Superior temporal gyrus (tissue), 1 donor: ENCODE results near the gene C11orf52.
"Not testable (repeated sequence)": the region's sequence is repeated elsewhere in the genome, so short reads cannot be mapped to it uniquely, and the experiment has no call there.

Experiments used
- DNase-seq: peaks from one replicate; pipeline ENCODE4 v3.0.0-alpha.2; 2016; ENCODE audit errors: extremely low spot score

C11orf52 gene

DNA sequence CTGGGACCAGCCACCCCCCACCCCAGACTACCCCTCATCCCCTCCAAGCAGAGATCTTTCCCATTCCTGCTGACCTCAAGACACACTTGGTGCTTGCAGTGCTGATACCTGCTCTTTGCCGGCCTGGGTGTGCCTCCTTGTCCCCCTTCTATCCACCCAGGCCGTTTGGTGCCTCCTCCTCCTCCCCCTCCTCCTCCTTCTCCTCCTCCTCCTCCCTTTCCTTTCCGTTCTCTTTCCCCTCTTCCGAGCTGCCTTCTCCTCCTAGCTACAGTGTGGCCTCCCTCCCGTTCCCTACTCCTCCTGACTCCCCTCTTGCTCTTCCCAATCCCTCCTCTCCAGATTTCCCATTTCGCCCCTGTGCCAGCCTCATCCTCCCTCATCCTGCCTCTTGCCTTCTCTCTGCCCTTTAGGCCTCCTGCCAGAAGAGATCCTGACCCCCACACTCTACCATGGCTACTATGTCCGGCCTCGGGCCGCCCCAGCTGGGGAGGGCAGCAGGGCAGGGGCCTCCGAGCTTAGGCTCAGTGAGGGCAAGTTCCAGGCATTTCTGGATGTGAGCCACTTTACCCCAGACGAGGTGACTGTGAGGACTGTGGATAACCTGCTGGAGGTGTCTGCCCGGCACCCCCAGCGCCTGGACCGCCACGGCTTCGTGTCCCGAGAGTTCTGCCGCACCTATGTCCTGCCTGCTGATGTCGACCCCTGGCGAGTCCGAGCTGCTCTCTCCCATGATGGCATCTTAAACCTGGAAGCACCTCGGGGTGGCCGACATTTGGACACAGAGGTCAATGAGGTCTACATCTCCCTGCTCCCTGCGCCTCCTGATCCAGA is 5.5 kb upstream of the C11orf52 start:
- no peak for DNase-seq

DNA sequence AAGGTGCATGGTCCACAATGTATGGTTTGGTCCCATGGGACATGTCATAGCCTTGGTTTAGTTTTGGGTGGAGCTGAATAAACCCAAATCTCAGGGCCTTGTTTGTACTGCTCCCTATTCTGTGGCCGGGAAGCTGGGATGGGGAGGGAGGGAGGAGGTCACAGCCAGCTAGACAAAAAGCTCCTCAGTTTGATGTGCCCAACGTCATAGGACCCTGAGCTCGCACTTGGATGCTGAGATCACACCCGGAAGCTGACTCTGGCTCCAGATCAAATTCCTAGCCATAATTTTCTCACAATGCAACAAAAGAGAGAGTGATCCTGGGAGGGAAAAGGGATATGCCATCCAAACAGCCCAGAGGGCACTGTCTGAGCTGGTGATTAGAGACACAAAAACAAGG is 4.7 kb upstream of the C11orf52 start:
- DNase-seq, result peak; percentile 89

DNA sequence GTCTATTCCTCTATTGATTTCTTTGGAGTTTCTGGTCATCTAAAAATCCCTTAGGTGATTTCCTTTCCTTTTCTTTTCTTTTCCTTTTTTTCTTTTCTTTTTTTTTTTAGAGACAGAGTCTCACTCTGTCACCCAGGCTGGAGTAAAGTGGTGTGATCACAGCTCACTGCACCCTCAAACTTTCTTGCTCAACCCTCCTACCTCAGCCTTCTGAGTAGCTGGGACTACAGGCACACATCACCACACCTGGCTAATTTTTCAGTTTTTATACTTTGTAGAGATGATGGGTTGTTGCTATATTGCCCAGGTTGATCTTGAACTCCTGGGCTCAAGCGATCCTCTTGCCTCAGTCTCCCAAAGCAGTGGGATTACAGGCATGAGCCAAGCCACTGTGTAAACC is 1.9 kb upstream of the C11orf52 start:
- DNase-seq, result no peak

GRCh38 chr11:111917312-111917711 is 1.4 kb upstream of the C11orf52 start:
- DNase-seq, result no peak

DNA sequence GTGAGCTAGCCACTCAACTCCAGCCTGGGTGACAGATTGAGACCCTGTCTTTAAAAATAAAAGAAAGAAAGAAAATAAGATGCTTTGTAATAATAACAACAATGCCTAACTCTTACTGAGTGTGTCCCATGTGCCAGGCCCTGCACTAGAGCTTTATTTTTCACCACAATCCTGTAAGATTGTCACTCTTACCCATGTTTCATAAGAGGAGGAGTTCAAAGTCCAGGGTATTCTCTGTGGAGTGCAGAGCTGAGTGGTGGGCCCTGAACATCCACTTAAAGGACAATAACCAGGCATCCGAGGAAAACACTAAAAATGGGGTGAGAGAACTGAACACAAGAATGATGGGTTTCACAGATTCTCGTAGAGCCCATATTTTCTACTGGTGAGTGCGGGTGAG is 925 bp upstream of the C11orf52 start:
- no peak for DNase-seq

GRCh38 chr11:111920908-111921307 is 2.2 kb downstream of the C11orf52 start:
- DNase-seq, result peak; percentile 4

DNA sequence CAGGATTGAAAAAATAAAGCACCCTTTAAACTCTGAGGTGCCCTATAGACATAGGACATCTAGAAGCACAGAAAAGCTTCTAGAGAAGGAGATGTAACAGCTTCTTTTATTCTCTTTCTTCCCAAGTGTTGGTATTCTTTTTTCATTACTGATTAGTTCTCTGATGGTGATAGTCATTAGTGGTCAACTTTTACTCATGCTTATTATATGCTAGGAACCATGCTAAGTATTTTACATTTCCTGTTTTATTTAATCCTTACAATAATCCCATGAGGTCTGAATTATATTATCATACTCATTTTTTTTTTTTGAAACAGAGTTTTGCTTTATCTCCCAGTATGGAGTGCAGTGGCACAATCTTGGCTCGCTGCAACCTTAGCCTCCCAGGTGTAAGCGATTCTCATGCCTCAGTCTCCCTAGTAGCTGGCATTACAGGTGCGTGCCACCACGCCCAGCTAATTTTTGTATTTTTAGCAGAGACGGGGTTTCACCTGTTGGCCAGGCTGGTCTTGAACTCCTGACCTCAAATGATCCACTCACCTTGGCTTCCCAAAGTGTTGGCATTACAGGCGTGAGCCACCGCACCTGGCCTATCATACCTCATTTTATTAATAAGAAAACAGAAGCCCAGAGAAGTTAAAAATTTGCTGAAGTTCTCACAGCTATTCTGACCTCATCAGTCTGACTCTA is 3.0 kb downstream of the C11orf52 start:
- DNase-seq, result peak; percentile 5

- peak; percentile 73 for DNase-seq
These were observed 4.1 kb downstream of the C11orf52 start for GRCh38 chr11:111922803-111923202.

GRCh38 chr11:111923351-111923788 is 4.7 kb downstream of the C11orf52 start:
- peak; percentile 18 for DNase-seq

GRCh38 chr11:111923951-111924350 is 5.2 kb downstream of the C11orf52 start:
- no peak for DNase-seq

DNA sequence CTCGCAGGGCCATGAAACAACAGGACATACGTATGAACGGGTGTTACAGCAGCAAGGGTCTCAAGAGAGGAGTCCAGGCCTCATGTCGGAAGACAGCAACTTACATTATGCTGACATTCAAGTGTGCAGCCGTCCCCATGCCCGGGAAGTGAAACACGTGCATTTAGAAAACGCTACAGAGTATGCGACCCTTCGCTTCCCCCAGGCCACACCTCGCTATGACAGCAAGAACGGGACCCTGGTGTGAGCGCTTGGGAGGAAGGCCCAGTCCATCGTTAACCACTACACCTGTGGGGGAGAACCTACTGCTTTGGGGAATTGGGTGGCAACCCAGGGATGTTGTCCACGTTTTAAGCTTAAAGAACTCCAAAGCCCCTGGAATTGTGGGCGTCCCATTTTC is 7.2 kb downstream of the C11orf52 start:
- peak; percentile 8 for DNase-seq

DNA sequence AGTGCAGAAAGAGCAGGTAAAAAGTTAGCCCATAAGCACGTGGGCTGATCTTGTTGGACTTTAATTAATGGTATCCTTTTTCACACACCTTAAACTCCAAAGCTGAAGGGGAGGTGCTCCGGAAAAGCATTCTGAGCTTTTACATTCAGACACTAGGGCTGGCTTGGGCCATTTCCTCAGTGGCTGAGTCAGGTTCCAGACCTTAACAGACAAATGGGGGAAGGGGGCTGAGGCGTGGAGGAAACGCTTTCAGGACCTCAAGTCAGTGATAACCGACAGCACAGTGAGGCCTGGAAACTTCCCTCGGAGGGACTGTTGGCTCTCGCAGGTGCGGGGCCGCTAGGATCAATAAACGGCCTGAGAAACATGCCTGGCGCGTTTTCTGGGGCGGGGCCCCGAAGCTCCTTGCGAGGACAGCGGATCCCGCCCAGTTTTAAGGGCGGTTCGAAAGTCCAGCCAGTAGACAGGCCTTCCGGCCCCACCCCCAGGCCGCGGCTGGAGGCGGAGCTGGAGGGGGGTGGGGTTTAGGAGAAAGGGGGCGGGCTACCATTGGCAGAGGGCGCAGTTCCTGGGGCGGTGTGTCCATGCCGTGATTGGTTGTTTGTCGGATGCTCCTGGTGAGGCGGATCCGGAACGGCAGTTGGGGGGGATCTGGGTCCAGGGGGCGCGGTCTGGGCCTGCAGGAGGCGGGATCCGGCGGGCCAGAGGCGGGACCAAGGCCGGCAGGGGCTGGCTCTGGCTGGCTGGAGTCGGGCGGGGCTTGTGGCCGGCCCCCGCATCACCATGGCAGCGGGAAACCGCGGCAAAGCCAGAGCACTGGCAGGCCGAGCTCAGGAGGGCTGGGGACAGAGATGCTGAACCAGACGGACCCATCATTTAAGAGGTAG is 8.0 kb downstream of the C11orf52 start:
- DNase-seq, result peak; percentile 96

DNA sequence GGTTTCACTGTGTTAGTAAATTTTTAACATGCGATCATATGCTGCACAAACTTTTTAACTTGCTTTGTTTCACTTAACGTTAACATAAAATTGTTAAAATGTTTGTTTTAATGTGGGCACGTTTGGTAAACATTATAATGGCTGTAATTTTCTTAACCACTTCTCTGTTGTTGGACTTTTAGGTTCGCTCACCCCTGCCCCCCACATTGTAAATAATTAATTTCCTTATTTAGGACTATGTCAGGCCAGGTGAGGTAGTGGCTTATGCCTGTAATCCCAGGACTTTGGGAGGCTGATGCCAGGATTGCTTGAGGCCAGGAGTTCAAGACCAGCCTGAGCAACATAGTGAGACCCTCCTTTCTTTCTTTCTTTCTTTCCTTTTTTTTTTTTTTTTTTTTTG is 11.8 kb downstream of the C11orf52 start:
- no peak for DNase-seq

GRCh38 chr11:111932611-111932950 is 13.9 kb downstream of the C11orf52 start:
- DNase-seq, result peak; percentile 56

- not testable (repeated sequence) for DNase-seq
These were observed 14.5 kb downstream of the C11orf52 start for GRCh38 chr11:111933176-111933575.

GRCh38 chr11:111933872-111934271 is 15.2 kb downstream of the C11orf52 start:
- peak; percentile 14 for DNase-seq

GRCh38 chr11:111934306-111934705 is 15.6 kb downstream of the C11orf52 start:
- peak; percentile 51 for DNase-seq

DNA sequence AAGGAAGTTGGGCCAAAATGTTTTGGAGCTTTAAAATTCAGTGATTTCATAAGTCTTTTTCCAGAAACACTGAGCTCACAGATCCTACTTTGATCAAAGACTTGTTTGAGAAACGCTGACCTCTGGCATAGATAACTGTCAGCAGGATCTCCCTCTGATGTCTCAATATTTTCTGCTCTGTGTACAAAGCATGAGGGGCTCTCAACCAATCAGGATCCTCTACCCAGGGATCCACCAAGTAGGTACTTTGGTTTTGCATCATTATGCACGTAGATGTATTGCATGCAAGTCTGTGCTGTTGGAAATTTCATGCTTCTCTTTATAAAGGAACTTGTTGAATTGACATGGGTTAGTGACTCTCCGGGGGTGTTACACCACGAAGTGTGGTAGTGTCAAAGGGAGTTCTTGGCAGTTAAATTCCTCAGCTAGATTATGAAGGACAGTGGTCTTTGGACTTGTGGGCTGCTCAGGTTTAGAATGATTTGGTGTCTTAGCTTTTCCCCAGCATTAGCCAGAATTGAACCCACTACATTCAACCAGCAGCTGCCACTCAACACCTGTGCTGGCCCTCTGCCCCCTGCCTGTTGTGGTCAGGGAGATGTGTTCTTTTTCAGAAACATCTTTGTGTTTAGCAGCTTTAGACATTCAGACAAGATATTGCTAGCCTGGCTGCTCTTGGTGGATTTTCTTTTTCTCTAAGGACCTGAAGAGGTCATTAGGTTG is 16.8 kb downstream of the C11orf52 start:
- no peak for DNase-seq

DNA sequence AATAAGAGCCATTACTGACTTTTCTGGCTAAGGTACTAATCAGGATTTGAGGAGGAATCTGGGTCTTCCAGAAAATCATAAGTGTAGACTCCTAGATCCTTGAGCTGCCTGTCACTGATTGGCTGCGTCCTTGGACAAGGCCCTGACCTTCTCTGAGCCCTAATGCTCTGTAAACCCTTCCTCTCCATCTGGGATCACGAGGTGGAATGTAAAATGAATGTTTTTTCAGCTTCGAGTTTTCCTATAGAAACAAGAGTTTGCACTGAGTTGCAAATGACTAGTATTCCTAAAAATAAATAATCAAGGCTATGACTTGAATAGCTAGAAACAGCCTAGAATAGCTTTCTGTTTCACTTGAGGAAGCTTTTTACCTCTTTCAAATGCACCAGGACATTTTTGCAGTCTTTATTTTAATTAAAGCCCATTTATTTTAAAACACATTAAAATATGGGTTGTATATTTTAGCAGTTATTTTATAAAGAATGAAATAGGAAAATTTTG is 17.4 kb downstream of the C11orf52 start:
- peak; percentile 77 for DNase-seq

DNA sequence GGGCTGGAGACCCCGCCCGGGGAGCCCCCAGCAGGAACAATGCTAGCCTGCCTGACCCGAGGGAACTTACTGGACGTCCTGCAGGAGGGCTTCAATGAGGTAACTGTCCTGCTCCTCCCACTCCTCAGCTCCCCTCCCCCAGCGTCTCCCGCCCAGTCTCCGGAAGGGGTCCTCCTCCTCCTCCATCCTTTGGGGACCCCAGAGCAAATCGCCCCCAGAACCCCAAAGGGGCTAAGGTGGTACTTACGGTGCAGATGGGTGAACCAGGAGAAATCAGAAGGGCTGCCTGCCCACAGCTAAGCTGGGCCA is 18.7 kb downstream of the C11orf52 start:
- DNase-seq, result no peak

DNA sequence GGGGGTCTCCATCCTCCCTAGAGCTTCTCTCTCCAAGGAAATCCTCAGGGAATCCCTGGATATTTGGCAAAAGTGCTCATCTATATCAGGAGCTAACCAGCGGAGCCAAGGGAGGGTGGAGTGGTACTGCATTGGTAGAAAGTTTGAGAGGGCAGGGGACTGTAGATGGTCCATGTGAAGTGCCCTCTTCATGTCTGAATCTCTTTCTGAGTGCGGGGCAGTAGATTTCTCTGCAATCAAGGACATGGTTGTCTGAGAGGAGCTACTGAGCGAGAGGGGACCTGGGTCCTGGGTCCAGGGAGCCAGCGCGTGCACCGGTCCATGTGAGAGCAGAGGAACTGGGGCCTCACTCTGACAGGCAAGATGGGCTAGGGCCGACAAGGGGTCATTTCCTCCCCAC is 19.1 kb downstream of the C11orf52 start:
- peak; percentile 65 for DNase-seq
